ENCODE results near the gene ZNF592. TPM values are rescaled to one million over a fixed set of nuclear protein-coding genes. Genes with fewer than 3 reads are reported as not detected.

ZNF592 gene
- total and polyA plus RNA-seq, 9 of the 15 experiments (the other 6 are each of a cell fraction or from before 2014, with no cell fraction given): 0.88 to 23.8 (median 7.4) TPM

- peak in 1 of 3 experiments; percentile 12; a peak in 1 of 6 replicates for TF ChIP-seq CTCF (IDR thresholded peaks at IDR 0.05 in 2 of 3, conservative IDR thresholded peaks at IDR 0.05 in 1 of 3; ENCODE audit: insufficient read depth in 2 of 3, low read depth in 1 of 3, low read length in 3 of 3)
- TF ChIP-seq ARNT (IDR thresholded peaks at IDR 0.05): no peak
- TF ChIP-seq ZNF23 (CRISPR knock-in tag; IDR thresholded peaks at IDR 0.05): no peak
- TF ChIP-seq NR2C1 (IDR thresholded peaks at IDR 0.05): peak; percentile 26; the same call in 1 of the 2 replicates
- 0 out of 2 replicates have a peak, but pooled peaks have one; percentile 35 for TF ChIP-seq NR2C1 (tag; IDR thresholded peaks at IDR 0.05)
- TF ChIP-seq FUS (optimal IDR thresholded peaks at IDR 0.05; ENCODE audit: low read depth, low read length): no peak
- no peak for TF ChIP-seq CCNT2 (IDR thresholded peaks at IDR 0.05; ENCODE audit: borderline replicate concordance, extremely low read depth, insufficient read length, low read depth, low read length)
Measured at GRCh38 chr15:84818261-84819131, 70.1 kb downstream of the ZNF592 start (continued).

- in situ Hi-C loops (cut with MboI): no loop called here
- TF ChIP-seq ZBTB7A (IDR thresholded peaks at IDR 0.05; ENCODE audit: borderline replicate concordance, control insufficient read depth, low read depth, low read length) (0 out of 2 replicates have a peak, but pooled peaks have one; percentile 16), HMGN3 (IDR thresholded peaks at IDR 0.05; ENCODE audit: borderline replicate concordance, extremely low read depth, insufficient read length, low read depth, low read length) (no peak), CTCF (IDR thresholded peaks at IDR 0.05 in 2 of 3, conservative IDR thresholded peaks at IDR 0.05 in 1 of 3; ENCODE audit: insufficient read depth in 2 of 3, low read depth in 1 of 3, low read length in 3 of 3) (peak in 2 of 3 experiments; percentile 23 to 34; a peak in 3 of 6 replicates)
- Histone ChIP-seq H3K27ac (ENCODE audit: extremely low read depth, low read depth, low read length) (no peak overlapping the region), H3K79me2 (ENCODE audit: control insufficient read depth, insufficient read depth, low read length) (no peaks in the 10 kb centered on the region), H3K4me2 (ENCODE audit: insufficient read depth, low read length) (no peak overlapping the region), H3K9me1 (ENCODE audit: control insufficient read depth, insufficient read depth, low read length) (no peaks in the 10 kb centered on the region), H3K4me1 (replicated peaks in 1 of 2; ENCODE audit: control insufficient read depth in 2 of 2, insufficient read depth in 2 of 2, low read length in 2 of 2) (peaks cover 24 to 33% of the 10 kb centered on the region in 2 experiments), H3K27me3 (ENCODE audit: control insufficient read depth in 2 of 2, insufficient read depth in 2 of 2, low read length in 2 of 2) (no peaks in the 10 kb centered on the region), H3K4me3 (no peak overlapping the region), H3K9ac (ENCODE audit: insufficient read depth in 1 of 2, low read depth in 2 of 2, low read length in 2 of 2) (peak overlapping the region in 1 of 2 experiments; percentile 73; a peak in 1 of 4 replicates), H2AFZ (ENCODE audit: low read depth, low read length) (peak overlapping the region; percentile 95), H4K20me1 (replicated peaks; ENCODE audit: control insufficient read depth, insufficient read depth, low read length) (no peaks in the 10 kb centered on the region), H3K9me3 (replicated peaks; ENCODE audit: control insufficient read depth, insufficient read depth, low read depth, low read length) (no peaks in the 10 kb centered on the region), H3K36me3 (ENCODE audit: control insufficient read depth, insufficient read depth, low read length) (no peaks in the 10 kb centered on the region)
- ATAC-seq (peak; percentile 50), FAIRE-seq (peak; percentile 78), DNase-seq (ENCODE audit: extremely low read depth in 1 of 4, low spot score in 3 of 4) (peak in 2 of 4 experiments; percentile 33 to 46)
- intact Hi-C loops (cut with micrococcal nuclease): no loop called here
- no TSS peak for BruUV-seq (replicated peaks)
- 29% methylated on average over 3 of the region's 3 CpGs for WGBS (ENCODE audit: insufficient coverage, low coverage, missing lambda C conversion rate)
- CTCF ChIA-PET (ENCODE audit: low intra/inter-chr PET ratio): no interaction called here
- POLR2A ChIA-PET: interaction anchor here (0.6 to 2.8 kb wide), 7 partner anchors 10 to 221 kb away, joined by 3 to 13 read pairs (median 3); no protein-coding TSS in a partner anchor
Measured at GRCh38 chr15:84819291-84819768, 70.9 kb downstream of the ZNF592 start.

All from K562 (cell line).